GM19240 (cell line): Measurements from ENCODE around the gene NUDC.
A peak's percentile ranks its signal among the peaks of the same experiment; 100 is the strongest.
"Not testable (repeated sequence)": the region's sequence is repeated elsewhere in the genome, so short reads cannot be mapped to it uniquely, and the experiment has no call there.

Experiments used
- DNase-seq: peaks from one replicate; pipeline ENCODE4 v3.0.0; 2011; ENCODE audit warnings: low spot score; ENCODE audit not compliant: insufficient read length

The NUDC gene

GRCh38 chr1:26989403-26990109 is 68.0 kb downstream of the NUDC start:
- not testable (repeated sequence) for DNase-seq

- DNase-seq, result no peak
These were observed 70.0 kb downstream of the NUDC start for GRCh38 chr1:26991310-26992116.

DNA sequence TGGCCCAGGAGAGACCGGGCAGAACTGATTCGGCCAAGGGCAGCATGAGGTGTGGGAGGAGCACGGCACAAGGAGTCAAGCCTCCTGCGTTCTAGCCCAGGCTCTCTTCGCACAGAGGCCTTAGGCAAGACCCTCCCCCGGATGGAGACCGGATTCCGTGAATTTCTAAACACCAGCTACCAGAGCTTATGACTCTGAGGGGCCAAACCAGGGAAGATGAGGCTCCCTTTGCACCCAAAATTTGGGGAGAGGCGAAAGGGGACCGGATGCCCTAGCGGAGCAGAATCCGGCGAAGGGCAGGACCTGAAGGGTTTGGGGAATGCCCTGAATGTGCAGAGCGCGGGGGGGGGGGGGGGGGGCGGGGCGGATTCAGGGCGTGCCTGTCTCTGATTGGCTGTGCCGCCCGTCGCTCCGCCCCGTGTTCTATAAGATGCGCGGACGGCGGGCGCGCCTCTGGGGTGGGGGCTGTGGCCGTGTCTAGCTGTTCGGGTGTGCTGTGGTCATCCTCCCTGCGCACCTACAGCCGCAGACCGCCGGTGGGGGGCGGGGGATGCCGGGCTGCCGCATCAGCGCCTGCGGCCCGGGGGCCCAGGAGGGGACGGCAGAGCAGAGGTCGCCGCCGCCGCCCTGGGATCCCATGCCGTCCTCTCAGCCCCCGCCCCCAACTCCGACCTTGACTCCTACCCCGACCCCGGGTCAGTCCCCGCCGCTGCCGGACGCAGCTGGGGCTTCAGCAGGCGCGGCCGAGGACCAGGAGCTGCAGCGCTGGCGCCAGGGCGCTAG is 71.9 kb downstream of the NUDC start, which contains the start of gene TRNP1:
Gene TRNP1 (plus strand): TSS at position 456 of the 783 bp plus-strand sequence. CDS start 95 bp downstream, at position 551.
- DNase-seq, result peak; percentile 79

DNA sequence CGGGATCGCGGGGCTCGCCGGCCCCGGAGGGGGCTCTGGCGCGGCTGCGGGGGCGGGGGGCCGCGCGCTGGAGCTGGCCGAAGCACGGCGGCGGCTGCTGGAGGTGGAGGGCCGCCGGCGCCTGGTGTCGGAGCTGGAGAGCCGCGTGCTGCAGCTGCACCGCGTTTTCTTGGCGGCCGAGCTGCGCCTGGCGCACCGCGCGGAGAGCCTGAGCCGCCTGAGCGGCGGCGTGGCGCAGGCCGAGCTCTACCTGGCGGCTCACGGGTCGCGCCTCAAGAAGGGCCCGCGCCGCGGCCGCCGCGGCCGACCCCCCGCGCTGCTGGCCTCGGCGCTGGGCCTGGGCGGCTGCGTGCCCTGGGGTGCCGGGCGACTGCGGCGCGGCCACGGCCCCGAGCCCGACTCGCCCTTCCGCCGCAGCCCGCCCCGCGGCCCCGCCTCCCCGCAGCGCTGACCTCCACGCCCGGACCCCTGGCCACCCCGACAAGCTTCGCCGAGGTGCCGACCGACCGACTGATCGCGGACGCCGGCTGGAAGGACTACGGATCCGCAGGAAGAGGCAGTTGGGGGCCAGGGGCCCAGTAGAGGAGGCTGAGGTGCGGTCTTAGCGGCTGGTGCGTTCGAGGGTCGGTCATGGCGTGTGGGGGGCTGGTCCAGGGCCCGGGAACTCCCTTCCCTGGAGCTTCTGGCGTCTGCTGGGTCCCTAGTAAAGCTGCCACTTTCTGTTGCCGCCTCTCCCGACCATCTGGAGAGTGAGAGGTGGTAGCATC is 72.7 kb downstream of the NUDC start:
- no peak for DNase-seq

GRCh38 chr1:26994787-26995517 is 73.4 kb downstream of the NUDC start:
- DNase-seq, result no peak

DNA sequence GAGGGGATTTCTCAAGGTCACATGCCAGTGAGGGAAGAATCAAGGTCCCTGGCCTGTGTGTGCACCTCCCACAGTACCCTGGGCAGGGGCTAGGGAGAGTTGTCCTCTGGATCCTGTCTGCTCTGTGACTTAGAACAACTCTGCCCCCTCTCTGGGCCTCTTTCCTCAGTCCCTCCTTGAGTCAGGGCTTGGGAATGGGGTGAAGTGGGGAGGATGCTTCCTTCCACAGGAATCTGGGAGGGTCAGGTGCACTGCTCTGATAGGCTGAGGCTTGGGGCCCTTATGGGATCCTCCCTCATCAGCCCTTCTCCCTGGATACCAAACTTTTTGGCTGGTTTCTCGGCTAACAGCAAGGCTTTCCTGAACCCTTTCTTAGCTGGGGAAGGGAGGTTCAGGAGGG is 74.5 kb downstream of the NUDC start:
- no peak for DNase-seq
